DMS79 (cell line): Measurements from ENCODE around the gene ID3.

Source experiments
- DNase-seq: peaks from one replicate; lab custom pipeline; 2025; lab: John Stamatoyannopoulos, UW

The ID3 gene, protein sequence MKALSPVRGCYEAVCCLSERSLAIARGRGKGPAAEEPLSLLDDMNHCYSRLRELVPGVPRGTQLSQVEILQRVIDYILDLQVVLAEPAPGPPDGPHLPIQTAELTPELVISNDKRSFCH

DNA sequence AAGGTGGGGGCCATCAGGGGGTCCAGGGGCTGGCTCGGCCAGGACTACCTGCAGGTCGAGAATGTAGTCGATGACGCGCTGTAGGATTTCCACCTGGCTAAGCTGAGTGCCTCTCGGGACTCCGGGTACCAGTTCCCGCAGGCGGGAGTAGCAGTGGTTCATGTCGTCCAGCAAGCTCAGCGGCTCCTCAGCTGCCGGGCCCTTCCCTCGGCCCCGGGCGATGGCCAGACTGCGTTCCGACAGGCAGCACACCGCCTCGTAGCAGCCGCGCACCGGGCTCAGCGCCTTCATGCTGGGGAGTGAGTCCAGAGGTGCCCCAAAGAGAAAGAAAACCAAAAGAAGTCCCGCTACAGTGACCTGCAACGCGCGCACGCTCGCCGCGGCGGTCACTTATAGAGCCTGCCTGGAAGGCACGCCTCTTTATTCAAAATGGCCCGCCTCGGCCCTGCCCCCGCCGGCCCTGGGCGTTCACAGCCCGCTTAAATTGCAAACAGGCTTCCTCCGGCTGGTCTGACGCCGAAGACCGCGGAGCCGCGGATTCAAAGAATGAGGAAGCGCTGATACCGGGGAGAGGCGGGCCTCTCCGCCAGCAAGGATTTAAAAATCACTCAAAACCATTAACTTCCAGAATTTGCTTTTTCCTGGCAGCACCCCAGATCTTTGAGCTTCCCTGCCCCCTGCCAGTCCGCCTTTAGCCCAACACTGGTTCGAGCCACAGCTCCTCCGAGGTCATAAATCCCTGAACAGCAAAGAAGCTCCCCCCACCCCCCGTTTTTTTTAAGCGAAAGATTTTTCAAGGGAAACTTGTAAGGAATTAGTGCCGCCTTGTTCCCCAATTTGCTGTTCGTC, at the start of gene ID3:
ID3 (minus strand) TSS at position 366 of the 849 bp plus-strand sequence; CDS start at position 291, 75 bp downstream.
- DNase-seq = peak; percentile 93

DNA sequence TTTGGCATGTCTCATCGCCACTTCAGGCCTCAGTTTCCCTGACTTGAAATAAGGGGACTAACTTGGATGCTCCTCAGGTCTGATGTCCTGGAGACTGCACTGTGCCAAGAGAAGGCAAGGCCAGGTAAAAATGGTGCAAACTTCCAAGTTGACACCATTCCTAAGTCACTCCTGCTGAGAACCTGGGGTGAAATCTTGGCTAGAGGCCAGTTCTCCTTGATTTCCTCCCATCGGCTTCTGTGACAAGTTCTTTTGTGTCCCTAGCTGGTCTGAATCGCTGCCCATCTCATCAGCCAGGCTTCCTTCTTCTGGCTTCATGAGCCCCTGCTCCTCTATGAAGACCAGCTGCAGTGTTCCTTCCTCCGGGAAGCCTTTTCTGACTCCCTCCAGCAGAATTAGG, 48.6 kb upstream of the ID3 start:
- DNase-seq = no peak

DNA sequence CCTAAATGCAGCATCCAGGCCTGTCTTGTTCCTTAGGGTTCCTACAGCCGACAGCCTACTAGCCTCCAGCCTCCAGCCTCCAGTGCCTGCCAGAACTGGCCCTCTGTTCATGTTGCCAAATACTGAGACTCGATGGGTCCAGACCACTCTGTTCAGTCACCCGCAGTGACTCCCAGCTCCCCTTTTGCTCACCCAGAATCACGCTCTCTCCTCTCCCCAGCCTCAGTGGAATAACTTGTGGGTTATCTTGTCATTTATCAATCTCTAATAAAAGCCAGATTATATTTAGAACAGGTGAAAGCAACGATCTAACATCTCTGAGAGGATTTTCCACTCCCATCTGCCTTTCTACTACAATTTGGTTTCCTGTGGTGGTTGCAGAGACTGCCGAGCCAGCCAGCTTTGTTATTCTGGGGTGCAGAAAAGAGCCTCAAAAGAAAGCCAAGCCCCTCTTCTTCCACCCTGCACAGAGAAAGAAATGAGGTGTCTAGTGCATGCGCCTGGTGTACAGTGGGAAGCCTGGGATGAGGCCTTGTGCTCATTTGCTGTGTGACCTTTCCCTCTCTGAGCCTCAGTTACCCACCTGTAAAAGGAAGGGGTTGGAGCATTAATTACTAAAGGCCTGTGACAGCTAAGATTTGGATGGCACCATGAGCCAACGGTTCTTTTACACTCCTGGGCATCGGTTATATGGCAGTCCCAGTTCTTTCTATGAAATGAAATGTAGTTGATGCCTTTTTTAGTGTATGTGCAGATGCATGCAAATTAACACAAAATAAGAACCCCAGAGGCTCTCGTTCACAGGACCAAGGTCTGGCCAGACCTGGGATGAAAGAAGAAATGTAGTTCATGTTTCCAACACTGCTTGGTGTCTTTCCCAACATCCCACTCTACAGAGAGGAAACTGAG, 42.9 kb upstream of the ID3 start:
- no peak for DNase-seq

DNA sequence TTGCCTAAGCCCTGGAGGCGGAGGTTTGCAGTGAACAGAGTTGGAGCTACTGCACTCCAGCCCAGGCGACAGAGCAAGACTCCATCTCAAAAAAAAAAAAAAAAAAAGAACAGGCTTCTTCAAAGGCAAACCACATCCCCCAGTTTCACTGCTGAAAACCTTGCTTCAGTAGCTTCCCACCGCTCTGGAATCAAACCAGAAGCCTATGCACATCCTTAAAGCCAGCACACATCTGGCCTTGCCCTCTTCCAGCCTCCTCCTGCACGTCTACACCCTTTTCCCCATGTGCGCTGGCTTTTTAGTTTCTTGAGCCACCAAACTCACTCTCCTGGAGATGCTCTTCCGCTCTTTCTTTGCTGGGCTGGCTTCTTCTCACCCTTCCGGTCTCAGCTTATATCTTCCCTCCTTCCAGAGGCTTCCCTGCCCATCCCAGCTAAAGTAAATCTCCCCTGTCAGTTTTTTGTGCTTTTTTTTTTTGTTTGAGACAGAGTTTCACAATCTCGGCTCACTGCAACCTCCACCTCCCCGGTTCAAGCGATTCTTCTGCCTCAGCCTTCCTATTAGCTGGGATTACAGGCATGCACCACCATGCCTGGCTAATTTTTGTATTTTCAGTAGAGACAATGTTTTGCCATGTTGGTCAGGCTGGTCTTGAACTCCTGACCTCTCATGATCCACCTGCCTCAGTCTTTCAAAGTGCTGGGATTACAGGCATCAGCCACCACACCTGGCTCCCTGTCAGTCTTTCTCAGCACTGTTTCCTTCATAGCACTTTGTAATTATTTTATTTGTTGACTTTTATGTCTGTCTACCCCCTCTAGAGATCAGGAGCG, 42.0 kb upstream of the ID3 start:
- no peak for DNase-seq

DNA sequence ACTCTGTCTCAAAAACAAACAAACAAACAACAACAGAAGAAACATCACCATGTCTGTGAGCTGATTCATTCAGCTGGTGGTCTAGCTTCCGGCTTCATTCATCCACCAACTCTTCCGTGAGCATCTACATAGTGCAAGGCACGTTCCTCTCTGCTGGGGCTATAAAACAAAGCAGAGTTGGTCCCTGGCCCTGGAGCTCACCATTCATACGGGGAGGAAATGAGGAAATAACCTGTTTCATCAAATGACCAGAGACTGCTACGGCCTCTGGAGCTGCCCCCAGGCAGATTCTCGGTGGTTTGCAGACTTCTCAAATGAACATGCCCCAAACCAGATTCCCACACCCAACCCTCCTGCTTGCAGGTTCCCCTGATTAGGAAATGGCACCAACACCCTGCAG, 41.0 kb upstream of the ID3 start:
- DNase-seq = no peak

DNA sequence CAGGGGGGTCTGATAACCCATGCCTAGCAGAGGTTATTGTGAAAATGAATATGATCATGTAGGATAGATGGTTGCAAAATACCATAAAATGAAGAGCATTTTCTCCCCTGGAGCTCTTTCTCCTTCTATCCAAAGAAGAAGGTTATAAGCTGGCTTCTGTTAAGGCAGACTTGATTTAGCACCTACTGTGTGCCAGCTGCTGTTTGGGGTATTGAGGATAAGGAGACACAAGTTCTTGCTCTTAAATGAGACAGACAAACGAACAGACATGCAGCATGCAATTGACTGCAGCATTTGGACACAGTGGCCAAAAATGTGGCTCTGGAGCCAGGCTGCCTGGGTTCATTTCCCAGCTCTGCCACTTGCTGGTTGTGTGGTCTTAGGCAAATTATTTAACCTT, 39.8 kb upstream of the ID3 start:
- no peak for DNase-seq

DNA sequence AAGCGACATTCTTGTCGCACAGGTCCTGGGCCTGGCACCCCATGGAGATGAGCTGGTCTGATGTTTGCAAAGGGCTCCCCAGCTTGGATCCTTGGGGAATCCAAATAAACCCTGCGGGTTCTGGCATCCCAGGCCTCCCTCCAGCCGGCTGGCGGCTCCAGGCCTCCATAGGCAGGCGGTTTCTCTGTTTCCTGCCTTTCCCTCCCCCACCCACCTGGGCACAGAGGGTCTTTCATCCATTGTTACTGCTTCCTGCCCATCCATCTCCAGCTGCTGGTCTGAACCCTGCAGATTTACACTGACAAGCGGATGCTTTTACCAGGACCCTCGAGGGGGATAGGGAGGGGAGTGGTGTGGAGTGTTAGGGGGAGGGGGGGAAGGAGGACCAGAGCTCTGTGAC, 39.1 kb upstream of the ID3 start:
- no peak for DNase-seq

DNA sequence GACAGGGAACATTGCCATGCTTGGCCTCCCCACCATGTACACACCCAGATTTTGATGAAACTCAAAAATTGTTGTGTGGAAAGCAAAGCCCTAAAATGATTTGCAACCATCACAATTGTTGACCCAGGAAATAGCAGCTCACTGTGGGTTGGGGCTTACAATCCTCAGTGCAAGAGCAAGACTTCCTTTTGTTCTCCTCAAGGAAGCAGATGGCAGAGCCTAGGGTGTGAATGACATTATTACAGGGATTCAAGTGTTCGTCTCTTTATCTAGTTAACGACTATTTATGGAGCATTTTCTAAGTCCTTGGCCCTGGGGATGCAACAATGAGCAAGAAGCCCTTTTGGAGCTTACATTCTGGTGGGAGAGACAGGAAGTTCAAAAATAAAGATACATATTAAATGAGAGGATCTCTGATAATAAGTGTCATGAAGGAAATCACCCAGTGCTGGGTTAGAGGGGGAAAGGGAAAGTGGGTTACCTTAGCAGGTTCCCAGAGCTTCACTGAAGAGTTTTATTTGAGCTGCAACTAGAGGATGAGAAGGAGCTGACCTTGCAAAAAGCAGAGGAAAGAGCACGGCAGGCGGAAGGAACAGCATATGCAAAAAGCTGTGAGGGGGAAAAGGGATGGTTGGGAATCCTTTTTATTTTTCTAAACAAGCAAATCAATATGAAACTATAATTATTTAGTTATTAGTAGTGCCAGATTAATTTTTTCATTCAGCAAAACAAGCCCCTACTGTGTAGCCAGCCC, 38.5 kb upstream of the ID3 start:
- DNase-seq = no peak

DNA sequence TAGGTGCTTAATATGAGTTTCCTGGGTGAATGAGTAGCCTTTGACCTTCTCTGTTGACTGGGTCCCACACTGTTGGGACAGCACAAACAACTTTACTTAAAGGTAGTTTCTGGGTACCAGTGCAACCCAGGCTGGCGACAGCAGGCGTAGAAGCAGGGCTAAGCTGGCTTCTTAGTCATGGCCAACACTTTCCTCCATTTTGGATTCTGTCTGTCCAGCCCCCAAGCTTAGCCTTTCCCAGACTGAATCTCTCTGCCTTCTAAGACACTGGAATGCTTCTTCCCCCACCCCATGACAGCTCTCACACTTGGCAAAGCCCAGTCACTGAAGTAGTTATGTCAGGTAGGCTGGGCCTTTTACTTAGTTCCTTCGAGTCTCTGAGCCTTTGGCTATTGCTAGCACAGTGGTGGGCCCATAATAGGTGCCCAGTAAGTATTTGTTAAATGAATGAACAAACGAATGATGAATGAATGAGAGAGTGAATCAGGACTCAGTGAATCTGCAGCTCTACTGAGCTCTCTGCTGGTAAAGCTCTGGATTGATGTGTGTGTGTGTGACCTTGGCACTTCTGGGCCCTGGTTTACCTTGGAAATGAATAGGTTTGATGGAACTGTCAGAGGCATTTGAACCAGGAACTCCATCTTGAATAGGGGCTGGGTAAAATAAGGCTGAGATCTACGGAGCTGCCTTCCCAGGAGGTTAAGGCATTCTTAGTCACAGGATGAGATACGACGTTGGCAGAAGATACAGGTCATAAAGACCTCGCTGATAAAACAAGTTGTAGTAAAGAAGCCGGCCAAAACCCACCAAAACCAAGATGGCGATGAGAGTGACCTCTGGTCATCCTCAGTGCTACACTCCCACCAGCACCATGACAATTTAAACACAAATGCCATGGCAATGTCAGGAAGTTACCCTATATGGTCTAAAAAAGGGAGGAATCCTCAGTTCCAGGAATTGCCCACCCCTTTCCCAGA, 37.4 kb upstream of the ID3 start:
- no peak for DNase-seq

DNA sequence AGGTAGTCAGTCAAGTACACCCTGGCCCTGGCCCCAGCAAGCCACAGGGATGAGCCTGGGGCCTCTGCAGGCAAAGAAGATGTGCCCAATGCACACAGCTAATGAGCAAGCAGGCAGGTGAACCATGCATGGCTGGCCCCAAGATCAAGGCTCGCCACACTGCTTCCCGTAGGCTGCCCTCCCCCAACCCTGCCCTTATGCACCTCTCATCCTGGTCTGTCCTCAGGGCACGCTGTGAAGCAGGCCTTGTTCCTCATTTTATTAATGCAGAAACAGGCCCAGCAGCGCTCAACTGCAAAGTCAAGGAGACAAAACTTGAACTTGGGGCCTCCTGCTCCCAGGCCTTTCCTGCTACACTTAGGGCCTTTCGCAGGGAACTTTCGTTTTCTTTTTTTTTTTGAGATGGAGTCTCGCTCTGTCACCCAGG, 35.6 kb upstream of the ID3 start:
- DNase-seq = no peak

DNA sequence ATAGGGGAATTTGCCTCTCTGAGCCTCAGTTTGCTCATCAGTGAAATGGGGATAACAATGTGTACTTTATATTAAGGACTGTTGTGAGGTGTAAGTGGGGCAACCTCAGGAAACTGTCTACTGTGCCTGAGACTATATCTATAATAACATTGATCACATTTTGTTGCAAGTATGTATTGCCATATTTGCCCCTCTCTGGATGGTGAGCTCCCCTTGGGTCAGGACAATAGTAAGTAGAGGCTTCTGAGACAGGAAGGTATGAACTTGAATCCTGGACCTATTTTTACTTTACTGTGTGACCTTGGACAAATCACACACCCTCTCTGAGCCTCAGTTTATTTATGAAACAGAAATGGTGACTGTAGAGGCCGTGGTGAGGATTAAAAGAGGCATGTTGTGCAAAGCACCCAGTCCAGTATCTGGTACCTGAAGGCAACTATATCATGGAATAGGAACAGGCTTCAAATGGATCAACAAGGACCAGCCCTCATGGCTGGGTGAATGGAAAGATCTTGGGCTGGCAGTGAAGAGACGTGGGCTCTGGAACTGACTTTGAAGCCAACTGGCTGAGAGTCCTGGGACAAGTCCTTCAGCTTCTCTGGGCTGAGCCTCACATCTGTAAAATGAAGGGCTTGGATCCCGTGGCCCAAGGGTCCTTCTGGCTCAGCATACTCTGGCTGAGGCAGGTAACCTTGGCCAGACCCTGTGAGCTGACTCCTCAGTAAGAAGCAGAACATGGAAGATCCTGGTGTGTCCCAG, 35.0 kb upstream of the ID3 start:
- DNase-seq = no peak

DNA sequence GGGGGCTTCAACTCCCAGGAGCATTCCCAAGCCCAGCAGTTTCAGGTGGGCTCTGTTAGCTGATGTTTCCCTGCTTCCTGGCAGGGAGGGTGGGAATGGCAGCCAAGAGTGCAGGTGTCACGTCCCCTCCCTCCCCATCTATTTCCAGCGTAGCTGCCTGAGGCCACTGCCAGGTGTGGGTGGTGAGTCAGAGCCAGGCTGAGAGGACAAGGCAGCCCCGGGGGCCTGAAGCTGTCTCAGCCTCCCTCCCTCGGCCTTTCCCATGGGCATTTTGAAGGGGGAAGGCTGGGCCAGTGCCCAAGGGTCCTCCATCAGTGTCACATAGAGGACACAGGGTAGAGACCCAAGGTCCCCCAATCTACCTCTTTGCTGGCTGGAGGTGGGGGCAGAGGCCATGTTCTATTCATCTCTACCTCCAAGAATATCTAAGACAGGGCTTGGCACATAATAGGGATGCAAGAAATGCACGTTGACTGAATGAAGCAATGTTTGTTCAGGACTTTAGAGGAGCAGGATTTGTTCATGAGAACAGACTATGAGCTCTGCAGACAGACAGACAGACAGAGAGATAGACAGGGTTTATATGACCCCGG, 34.4 kb upstream of the ID3 start:
- peak; percentile 93 for DNase-seq

DNA sequence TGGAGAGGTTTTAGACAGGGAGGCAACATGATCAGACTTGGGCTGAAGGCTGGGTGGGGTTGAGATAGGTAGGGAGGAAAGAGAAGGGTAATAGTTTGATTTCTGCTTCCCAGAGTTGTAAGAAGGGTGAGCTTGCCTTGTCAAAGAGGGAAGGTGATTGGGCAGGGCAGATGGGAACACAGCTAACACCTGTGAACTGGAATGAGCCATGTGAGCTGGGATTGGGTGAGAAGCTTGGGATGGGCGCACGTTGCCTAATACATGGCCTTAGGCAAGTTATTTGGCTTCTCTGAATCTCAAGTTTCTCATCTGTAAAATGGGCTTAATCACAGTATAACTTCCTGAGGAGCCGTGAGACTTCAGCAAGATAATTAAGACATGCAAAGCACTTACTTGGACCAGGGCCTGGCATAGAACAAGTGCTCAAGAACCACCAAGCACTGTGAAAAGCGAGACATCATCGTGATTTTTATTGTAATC, 33.8 kb upstream of the ID3 start:
- peak; percentile 75 for DNase-seq

DNA sequence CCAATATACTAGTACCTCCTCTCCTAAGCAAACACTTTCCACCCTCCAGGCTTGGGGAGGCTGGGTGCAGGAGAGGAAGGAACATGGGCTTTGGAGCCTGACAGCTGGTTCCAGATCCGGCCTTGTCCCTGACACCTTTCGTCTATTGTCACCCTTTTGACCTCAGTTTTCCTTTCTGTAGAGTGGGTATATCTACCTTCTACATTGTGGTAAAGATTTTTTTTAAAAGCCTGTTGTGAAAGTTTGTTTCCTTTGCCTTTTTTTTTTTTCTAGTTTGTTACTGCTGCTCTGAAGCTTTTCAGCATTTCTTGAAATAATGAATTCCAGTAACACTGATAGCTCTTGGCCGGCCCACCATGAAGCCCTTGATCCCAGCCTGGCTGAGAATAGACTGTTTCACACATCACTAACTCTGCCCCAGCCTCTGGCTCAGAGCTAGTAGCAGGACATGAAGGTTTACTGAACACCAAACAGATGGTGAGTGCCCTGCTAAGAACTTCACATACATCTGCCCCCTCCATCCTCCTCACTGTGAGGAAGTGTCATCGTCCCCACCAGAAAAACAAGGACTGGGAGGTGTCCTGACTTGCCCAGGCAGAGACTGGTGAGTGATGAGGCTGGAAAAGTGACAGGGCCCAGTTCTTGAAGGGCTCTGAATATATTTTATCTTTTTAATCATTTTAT, 33.0 kb upstream of the ID3 start:
- peak; percentile 71 for DNase-seq

DNA sequence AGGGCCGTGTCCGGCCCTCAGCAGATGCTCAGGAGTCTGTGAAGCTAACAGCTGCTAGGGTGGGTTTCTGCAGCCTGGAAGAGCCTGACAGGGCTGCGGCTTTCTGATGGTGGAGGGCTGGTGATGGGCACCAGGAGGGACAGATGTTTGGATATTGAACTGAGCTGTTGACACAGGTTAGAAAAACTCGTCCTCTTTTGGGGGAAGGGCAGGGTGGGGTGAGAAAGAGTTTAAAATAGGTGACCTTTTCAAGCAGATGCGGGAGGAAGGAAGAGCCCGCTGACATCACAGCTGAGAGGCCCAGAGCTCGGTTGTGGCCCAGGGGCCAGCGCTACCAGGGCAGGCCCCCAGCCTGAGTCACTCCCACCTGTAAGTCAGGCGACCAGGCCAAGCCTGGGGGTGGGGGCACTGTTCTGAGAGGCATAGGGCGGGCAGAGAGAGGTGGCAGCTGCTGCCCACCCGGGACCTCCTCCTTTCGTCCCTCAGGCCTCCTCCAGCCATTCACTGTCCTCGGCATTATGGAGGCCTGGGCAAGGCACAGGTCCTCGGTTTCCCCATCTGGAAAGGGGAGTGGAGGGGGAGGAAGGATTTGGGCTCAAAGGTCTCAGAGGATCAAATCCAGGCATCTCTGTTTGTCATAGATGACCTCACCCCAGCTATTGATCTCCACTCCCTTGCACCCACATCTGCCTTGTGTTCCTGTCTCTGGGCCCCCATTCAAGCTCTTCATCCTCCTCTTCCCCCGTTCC, 32.3 kb upstream of the ID3 start:
- no peak for DNase-seq

DNA sequence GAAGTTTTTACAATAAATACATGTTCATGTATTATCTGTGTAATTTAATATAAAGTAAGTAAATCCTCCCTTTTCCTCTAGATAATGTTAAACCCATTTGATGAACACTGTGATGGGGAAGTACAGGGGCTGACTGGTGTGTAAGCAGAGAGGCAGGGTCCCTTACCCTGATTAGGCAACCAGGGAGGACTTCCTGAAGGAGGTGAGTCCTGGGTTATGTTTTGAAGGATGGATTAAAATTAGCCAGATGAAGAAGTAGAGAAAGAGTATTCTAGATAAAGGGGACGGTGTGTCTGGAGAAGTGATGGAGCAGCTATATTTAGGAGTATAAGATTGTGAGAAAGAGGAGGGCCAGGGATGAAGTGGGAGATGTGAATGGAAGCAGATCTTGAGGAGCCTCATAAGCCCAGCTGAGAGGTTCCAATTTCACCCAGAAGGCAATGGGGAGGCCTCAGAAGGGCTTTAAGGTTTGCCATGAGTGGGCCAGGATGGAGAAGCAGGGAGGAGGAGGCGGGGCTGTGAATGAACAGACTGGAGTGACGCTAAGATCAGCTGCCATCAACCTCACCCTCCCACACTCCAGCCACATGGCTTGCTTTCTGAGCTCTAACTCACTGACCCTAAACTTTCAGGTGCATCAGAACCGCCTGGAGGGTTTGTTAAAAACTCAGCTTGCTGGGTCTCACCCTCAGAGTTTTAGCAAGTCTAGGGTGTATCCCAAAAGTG, 30.9 kb upstream of the ID3 start:
- peak; percentile 26 for DNase-seq

DNA sequence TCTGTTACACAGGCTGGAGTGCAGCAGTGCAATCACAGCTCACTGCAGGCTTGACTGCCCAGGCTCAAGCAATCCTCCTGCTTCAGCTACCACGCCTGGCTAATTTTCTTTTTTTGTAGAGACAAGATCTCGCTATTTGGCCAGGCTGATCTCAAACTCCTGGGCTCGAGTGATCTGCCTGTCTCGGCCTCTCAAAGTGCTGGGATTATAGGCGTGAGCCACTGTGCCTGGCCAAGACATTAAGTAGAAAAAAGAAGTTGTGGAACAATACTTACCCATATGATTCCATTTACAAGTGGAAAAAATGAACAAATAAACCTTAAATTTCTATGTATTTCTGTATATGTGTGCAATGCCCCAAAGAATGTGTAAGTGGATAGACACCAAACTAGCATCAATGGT, 30.3 kb upstream of the ID3 start:
- DNase-seq = no peak
